HL-60 (cell line): Measurements from ENCODE around the gene S100A7.
"Not testable (repeated sequence)": the region's sequence is repeated elsewhere in the genome, so short reads cannot be mapped to it uniquely, and the experiment has no call there.

Experiments
- DNase-seq, 2 experiments: peaks; one replicate each; pipeline ENCODE4 v3.0.0-alpha.2; 2010 to 2020; ENCODE audit warnings: low read depth in 1 of 2, low spot score in 1 of 2
- H3K27ac ChIP-seq: fragments of 250-450 bp; sonication (Bioruptor Pico); replicated peaks from 2 replicates; pipeline ENCODE4 v1.5.1; 2020; ENCODE audit warnings: mild to moderate bottlenecking, moderate library complexity
- H3K27me3 ChIP-seq: fragments of 250-450 bp; sonication (Bioruptor Pico); 2 replicates; pipeline ENCODE4 v1.5.1; 2021; ENCODE audit warnings: mild to moderate bottlenecking, moderate library complexity; ENCODE audit not compliant: insufficient read depth, poor library complexity, severe bottlenecking
- H3K4me3 ChIP-seq: replicated peaks from 2 replicates; pipeline ENCODE4 v1.5.1; 2011; ENCODE audit warnings: mild to moderate bottlenecking, control low read depth, low read length; ENCODE audit not compliant: insufficient read depth
- POLR2AphosphoS5 ChIP-seq: IDR thresholded peaks from 2 replicates; pipeline ENCODE4 v1.6.1; 2012; ENCODE audit warnings: low read depth
- SPI1 ChIP-seq: IDR thresholded peaks from 2 replicates; pipeline ENCODE4 v1.6.1; 2012; ENCODE audit warnings: low read depth, mild to moderate bottlenecking, borderline replicate concordance

The S100A7 gene

DNA sequence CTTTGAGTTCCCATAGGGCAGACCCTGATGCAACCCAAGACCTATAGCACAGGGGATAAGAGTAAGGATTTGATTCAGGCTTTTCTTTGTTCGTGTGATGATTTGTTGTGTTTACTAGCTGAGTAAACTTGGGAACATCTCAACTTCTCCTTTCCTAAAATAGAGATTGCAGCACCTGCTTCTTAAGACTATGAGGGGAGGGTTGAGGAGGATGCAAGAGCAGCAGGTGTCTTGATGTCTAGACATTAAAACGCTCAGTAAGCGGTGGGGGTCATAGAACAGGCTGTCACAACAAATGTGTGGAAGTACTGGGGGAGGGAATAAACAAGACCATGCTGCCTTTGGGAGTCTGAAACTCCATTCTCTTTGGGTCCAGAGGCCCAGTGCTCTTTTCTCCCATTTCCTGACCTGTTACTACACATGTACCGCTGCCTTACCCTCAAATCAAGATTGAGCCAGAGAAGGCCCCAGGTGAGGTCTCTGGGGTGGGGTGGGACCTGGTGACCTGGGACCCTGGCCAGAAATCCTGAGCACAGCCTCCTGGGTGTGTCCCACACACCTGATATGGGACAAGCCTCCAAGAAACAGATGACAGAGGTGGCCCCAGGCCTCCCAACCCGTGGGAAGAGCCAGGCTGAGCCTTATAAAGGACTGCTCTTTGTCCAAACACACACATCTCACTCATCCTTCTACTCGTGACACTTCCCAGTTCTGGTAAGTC lies 44.4 kb downstream of the S100A7 start, which contains the start of gene S100A7A:
Gene S100A7A (plus strand): TSS at position 671 of the 721 bp plus-strand sequence. CDS start 1,563 bp downstream, outside the sequence.
- no peak for DNase-seq
- TF ChIP-seq SPI1 = no peak
- TF ChIP-seq POLR2AphosphoS5 = no peak
- no peak within 1 kb of the TSS for H3K4me3 ChIP-seq
- H3K27me3 ChIP-seq = no peaks in the 10 kb centered on the region
- H3K27ac ChIP-seq = no peak within 1 kb of the TSS

DNA sequence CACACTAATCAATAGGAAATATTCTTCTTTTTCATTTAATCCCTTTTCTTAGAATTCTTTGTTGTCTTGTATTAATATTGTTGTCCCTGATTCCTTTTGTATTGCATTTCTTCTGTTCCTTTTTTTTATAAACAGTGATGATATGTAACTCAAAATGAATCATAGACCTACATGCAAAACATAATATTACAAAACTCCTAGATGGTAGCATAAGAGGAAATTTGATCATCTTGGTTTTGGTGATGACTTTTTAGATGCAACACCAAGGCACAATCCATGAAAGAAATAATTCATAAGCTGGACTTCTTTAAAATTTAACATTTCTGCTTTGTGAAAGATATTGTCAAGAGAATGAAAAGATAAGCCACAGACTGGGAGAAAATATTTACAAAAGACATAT lies 46.5 kb downstream of the S100A7 start:
- not testable (repeated sequence) for H3K4me3 ChIP-seq, H3K27ac ChIP-seq, H3K27me3 ChIP-seq, DNase-seq
